ENCODE results near the gene DOP1B. TPM values are rescaled to one million over a fixed set of nuclear protein-coding genes. Genes with fewer than 3 reads are reported as not detected.

DOP1B gene
- total RNA-seq, 2 experiments from 2014 or later, result 4.2 to 9.2 TPM

GRCh38 chr21:36179145-36179544 lies 22.5 kb downstream of the DOP1B start:
- Histone ChIP-seq H3K27ac (ENCODE audit: low read depth, low read length, poor library complexity, severe bottlenecking) (no peak overlapping the region), H2AFZ (ENCODE audit: low read length) (no peak overlapping the region), H3K9me3 (ENCODE audit: low read length) (no peaks in the 10 kb centered on the region; the same call in 1 of the 2 replicates), H3K79me2 (ENCODE audit: insufficient read depth, low read depth, low read length) (no peaks in the 10 kb centered on the region), H3K4me3 (ENCODE audit: low read depth, low read length, poor library complexity, severe bottlenecking) (no peak overlapping the region), H3K4me1 (ENCODE audit: insufficient read depth, low read length, poor library complexity, severe bottlenecking) (peaks cover 22% of the 10 kb centered on the region), H4K20me1 (ENCODE audit: insufficient read depth, low read length) (no peaks in the 10 kb centered on the region), H3K36me3 (ENCODE audit: insufficient read depth, low read length) (no peaks in the 10 kb centered on the region), H3K4me2 (ENCODE audit: low read length) (no peak overlapping the region), H3K9me2 (ENCODE audit: insufficient read depth, low read length) (no peaks in the 10 kb centered on the region)
- TF ChIP-seq CTCF (conservative IDR thresholded peaks at IDR 0.05; ENCODE audit: low read length), result no peak
- TF ChIP-seq EZH2phosphoT487 (IDR thresholded peaks at IDR 0.05; ENCODE audit: borderline replicate concordance, low read depth, low read length), result no peak
- no peak for DNase-seq (ENCODE audit: low spot score)
- POLR2A ChIA-PET, result interaction anchor here (1.5 kb wide), 1 partner anchor 15 kb away, joined by 6 read pairs; no protein-coding TSS in a partner anchor
- CTCF ChIA-PET (ENCODE audit: unreplicated experiment), result no interaction called here
- BruUV-seq (replicated peaks), result no TSS peak
- intact Hi-C loops (cut with micrococcal nuclease; ENCODE audit: unreplicated experiment), result no loop called here

- Histone ChIP-seq H2AFZ (ENCODE audit: low read length) (no peak overlapping the region), H3K9me3 (ENCODE audit: low read length) (no peaks in the 10 kb centered on the region; the same call in 1 of the 2 replicates), H3K36me3 (ENCODE audit: insufficient read depth, low read length) (no peaks in the 10 kb centered on the region), H3K79me2 (ENCODE audit: insufficient read depth, low read depth, low read length) (no peaks in the 10 kb centered on the region), H3K4me3 (ENCODE audit: low read depth, low read length, poor library complexity, severe bottlenecking) (no peak overlapping the region), H3K4me2 (ENCODE audit: low read length) (no peak overlapping the region), H3K27ac (ENCODE audit: low read depth, low read length, poor library complexity, severe bottlenecking) (no peak overlapping the region), H4K20me1 (ENCODE audit: insufficient read depth, low read length) (no peaks in the 10 kb centered on the region), H3K9me2 (ENCODE audit: insufficient read depth, low read length) (no peaks in the 10 kb centered on the region), H3K4me1 (ENCODE audit: insufficient read depth, low read length, poor library complexity, severe bottlenecking) (peaks cover 22% of the 10 kb centered on the region)
- TF ChIP-seq EZH2phosphoT487 (IDR thresholded peaks at IDR 0.05; ENCODE audit: borderline replicate concordance, low read depth, low read length) (no peak), CTCF (conservative IDR thresholded peaks at IDR 0.05; ENCODE audit: low read length) (no peak)
- intact Hi-C loops (cut with micrococcal nuclease; ENCODE audit: unreplicated experiment), result no loop called here
- ChIA-PET POLR2A (no interaction called here), CTCF (ENCODE audit: unreplicated experiment) (interaction anchor here (0.6 kb wide), 1 partner anchor 10 kb away, joined by 4 read pairs; no protein-coding TSS in a partner anchor)
- BruUV-seq (replicated peaks), result no TSS peak
- DNase-seq (ENCODE audit: low spot score), result no peak
Observed at GRCh38 chr21:36180963-36181362, 24.3 kb downstream of the DOP1B start.

GRCh38 chr21:36183144-36183795 lies 26.6 kb downstream of the DOP1B start:
- no peak overlapping the region for H3K27ac ChIP-seq (ENCODE audit: low read depth, low read length, poor library complexity, severe bottlenecking)
- no peak overlapping the region for H3K4me2 ChIP-seq (ENCODE audit: low read length)
- H2AFZ ChIP-seq (ENCODE audit: low read length), result no peak overlapping the region
- H3K9me2 ChIP-seq (ENCODE audit: insufficient read depth, low read length), result no peaks in the 10 kb centered on the region
- intact Hi-C loops (cut with micrococcal nuclease; ENCODE audit: unreplicated experiment), result no loop called here
- BruUV-seq (replicated peaks), result no TSS peak
- ChIA-PET POLR2A (no interaction called here), CTCF (ENCODE audit: unreplicated experiment) (no interaction called here)
- no peak for DNase-seq (ENCODE audit: low spot score)
- H3K4me1 ChIP-seq (ENCODE audit: insufficient read depth, low read length, poor library complexity, severe bottlenecking), result peaks cover 20% of the 10 kb centered on the region
- no peaks in the 10 kb centered on the region for H4K20me1 ChIP-seq (ENCODE audit: insufficient read depth, low read length)
- no peaks in the 10 kb centered on the region for H3K36me3 ChIP-seq (ENCODE audit: insufficient read depth, low read length)
- H3K4me3 ChIP-seq (ENCODE audit: low read depth, low read length, poor library complexity, severe bottlenecking), result no peak overlapping the region
- no peaks in the 10 kb centered on the region for H3K79me2 ChIP-seq (ENCODE audit: insufficient read depth, low read depth, low read length)
- TF ChIP-seq CTCF (conservative IDR thresholded peaks at IDR 0.05; ENCODE audit: low read length), result no peak
- no peak for TF ChIP-seq EZH2phosphoT487 (IDR thresholded peaks at IDR 0.05; ENCODE audit: borderline replicate concordance, low read depth, low read length)
- no peaks in the 10 kb centered on the region; the same call in 1 of the 2 replicates for H3K9me3 ChIP-seq (ENCODE audit: low read length)

Data from OCI-LY7 (cell line).